ENCODE measurements around the gene PARP15. TPM values are rescaled to one million over a fixed set of nuclear protein-coding genes. Genes with fewer than 3 reads are reported as not detected.

Gene PARP15
- total RNA-seq, 1 experiment from 2014 or later = 0.24 TPM

DNA sequence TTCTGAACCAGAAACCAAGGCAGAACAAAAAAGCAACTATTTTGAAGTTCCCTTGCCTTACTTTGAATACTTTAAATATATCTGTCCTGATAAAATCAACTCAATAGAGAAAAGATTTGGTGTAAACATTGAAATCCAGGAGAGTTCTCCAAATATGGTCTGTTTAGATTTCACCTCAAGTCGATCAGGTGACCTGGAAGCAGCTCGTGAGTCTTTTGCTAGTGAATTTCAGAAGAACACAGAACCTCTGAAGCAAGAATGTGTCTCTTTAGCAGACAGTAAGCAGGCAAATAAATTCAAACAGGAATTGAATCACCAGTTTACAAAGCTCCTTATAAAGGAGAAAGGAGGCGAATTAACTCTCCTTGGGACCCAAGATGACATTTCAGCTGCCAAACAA, 8.7 kb upstream of the PARP15 start:
- Mint-ChIP-seq H3K4me3 (no peak overlapping the region), H3K27ac (no peak overlapping the region), H3K4me1 (peaks cover 20 to 21% of the 10 kb centered on the region in 2 experiments), H3K36me3 (ENCODE audit: insufficient read depth in 1 of 3, low read depth in 3 of 3) (peaks cover 0 to 5% (median 0%) of the 10 kb centered on the region in 3 experiments; a peak in 2 of 7 replicates), H3K27me3 (ENCODE audit: low read depth) (no peaks in the 10 kb centered on the region; the same call in 1 of the 2 replicates), H3K9me3 (no peaks in the 10 kb centered on the region)
- Histone ChIP-seq H3K4ac (ENCODE audit: low read depth, low read length) (no peak overlapping the region), H2BK120ac (ENCODE audit: low read depth, low read length, poor library complexity, severe bottlenecking) (no peak overlapping the region), H4K91ac (ENCODE audit: insufficient read length, low read depth, low read length) (no peak overlapping the region), H2AK5ac (ENCODE audit: insufficient read length, low read length) (no peak overlapping the region), H3K23ac (ENCODE audit: insufficient read length, low read depth, low read length) (no peak overlapping the region), H2AFZ (ENCODE audit: low read length) (no peak overlapping the region), H3T11ph (ENCODE audit: low read length) (no peak overlapping the region), H4K8ac (replicated peaks; ENCODE audit: insufficient read length, low read depth, low read length) (no peak overlapping the region), H3K79me1 (ENCODE audit: insufficient read depth, low read depth, low read length, poor library complexity, severe bottlenecking) (no peaks in the 10 kb centered on the region), H3K9ac (ENCODE audit: extremely low read depth, insufficient read length, low read length) (no peak overlapping the region), H3K27me3 (ENCODE audit: insufficient read depth, low read length) (no peaks in the 10 kb centered on the region), H3K18ac (ENCODE audit: insufficient read length, low read depth, low read length) (no peak overlapping the region), H2BK20ac (ENCODE audit: low read depth, low read length, poor library complexity, severe bottlenecking) (no peak overlapping the region), H4K20me1 (ENCODE audit: control insufficient read depth, insufficient read depth, insufficient read length) (no peaks in the 10 kb centered on the region), H3K79me2 (ENCODE audit: insufficient read depth, low read length) (no peaks in the 10 kb centered on the region), H3K9me3 (ENCODE audit: control insufficient read depth, low read depth, low read length) (no peaks in the 10 kb centered on the region), H2BK12ac (ENCODE audit: insufficient read length, low read depth, low read length) (no peak overlapping the region), H3K4me2 (ENCODE audit: insufficient read depth, insufficient read length, low read length) (no peak overlapping the region), H2BK15ac (ENCODE audit: low read depth, low read length) (no peak overlapping the region), H4K5ac (ENCODE audit: insufficient read length, low read depth, low read length) (no peak overlapping the region), H3K56ac (ENCODE audit: insufficient read length, low read depth, low read length) (no peak overlapping the region), H3K14ac (ENCODE audit: insufficient read depth, low read length) (no peak overlapping the region), H3K23me2 (ENCODE audit: insufficient read length, low read depth, low read length, poor library complexity, severe bottlenecking) (no peaks in the 10 kb centered on the region), H3K4me1 (ENCODE audit: insufficient read depth, low read length) (no peaks in the 10 kb centered on the region; the same call in 1 of the 2 replicates), H3K27ac (ENCODE audit: insufficient read length, low read depth, low read length) (no peak overlapping the region), H2BK5ac (ENCODE audit: insufficient read length, low read length) (no peak overlapping the region)
- TF ChIP-seq, protein P1, sequence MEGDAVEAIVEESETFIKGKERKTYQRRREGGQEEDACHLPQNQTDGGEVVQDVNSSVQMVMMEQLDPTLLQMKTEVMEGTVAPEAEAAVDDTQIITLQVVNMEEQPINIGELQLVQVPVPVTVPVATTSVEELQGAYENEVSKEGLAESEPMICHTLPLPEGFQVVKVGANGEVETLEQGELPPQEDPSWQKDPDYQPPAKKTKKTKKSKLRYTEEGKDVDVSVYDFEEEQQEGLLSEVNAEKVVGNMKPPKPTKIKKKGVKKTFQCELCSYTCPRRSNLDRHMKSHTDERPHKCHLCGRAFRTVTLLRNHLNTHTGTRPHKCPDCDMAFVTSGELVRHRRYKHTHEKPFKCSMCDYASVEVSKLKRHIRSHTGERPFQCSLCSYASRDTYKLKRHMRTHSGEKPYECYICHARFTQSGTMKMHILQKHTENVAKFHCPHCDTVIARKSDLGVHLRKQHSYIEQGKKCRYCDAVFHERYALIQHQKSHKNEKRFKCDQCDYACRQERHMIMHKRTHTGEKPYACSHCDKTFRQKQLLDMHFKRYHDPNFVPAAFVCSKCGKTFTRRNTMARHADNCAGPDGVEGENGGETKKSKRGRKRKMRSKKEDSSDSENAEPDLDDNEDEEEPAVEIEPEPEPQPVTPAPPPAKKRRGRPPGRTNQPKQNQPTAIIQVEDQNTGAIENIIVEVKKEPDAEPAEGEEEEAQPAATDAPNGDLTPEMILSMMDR (conservative IDR thresholded peaks at IDR 0.05) = no peak
- no CpG with 5 or more reads among the region's 3 CpGs for WGBS (ENCODE audit: extremely low coverage, insufficient read length, low lambda C conversion rate)
- DNase-seq = no peak
